GM21737 (cell line): ENCODE results near the gene PCDHGA3.
"Not testable (repeated sequence)": the region's sequence is repeated elsewhere in the genome, so short reads cannot be mapped to it uniquely, and the experiment has no call there.

Experiments
- ATAC-seq: cut with Tn5 transposase; IDR thresholded peaks from one replicate; pipeline ENCODE4 v1.9.1; 2021; ENCODE audit warnings: mild to moderate bottlenecking, moderate library complexity; ENCODE audit not compliant: unreplicated experiment

Gene PCDHGA3

DNA sequence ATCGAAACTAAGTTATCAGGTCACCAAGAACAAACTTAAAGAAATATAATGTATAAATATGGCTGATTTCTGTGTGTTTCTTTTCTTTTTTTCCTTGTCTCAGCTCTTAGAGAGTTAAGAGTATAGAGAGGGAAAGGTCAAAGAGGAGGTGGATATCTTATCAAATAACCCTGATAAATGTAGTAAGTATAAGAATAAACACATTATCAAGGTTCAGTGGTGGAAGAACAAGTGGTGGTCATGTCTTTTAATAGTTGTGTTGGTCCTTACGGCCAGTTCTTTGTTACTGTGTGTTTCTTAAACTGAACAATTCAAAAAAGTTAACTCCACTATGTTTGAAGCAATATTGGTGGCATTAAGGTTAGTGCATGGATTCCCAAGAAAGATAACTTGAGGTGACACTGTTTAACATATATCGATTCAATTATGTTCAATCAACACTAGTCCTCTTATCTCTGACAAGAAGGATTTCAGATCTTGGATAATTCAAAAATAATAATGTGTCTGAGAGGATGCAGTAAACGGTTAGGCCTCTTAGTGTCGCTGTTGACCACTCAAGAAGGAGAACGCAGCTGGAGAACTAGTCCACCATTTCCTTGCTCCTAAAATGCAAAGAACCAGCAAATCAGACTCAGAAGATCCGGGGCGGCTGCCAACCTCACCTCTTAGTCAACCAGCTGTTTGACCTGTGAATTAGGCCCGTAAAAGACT lies at the start of gene PCDHGA3:
Gene PCDHGA3 (plus strand): TSS at position 588 of the 711 bp plus-strand sequence. CDS start 205 bp downstream, outside the sequence.
- no peak for ATAC-seq

DNA sequence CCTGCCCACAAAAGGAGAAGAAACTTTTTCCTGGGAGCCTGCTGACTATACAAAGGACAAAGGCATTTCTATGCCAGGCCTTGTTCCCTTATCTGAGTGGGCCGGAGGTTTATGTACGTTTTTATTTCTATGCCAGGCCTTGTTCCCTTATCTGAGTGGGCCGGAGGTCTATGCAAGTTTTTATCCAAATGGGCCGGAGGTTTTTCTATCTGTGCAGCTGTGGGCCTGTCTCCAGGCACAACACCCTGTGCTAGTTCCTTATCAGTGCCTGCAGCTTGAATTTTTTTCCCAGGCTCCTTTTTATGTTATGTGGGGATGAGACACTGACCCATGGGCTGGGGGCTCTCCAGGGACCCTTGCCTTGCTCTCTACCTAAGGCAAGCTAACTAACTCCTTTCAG lies 45.3 kb upstream of the PCDHGA3 start:
- no peak for ATAC-seq

DNA sequence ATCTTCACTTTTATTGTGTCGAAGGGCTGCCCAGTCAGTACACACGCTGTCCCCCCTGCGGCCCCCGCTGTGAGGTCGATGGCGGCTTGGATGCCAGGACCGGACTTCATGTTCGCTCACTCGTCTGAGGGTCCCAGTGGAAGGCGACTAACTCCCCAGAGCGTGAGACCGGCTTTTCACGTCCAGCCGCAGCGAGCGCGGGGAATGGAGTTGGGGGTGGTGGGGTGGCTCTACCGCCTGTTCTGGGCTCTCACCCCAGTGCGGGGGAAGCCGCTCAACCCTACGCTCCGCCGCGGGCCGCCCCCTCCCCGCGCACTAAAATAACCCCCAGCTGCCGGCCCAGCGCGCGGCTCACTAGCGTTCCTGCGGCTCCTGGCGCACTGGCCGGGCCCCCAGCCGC lies 39.9 kb upstream of the PCDHGA3 start, which contains the start of gene SLC25A2:
Gene SLC25A2 (minus strand): TSS at position 294 of the 400 bp plus-strand sequence. CDS start 184 bp downstream, at position 110.
- no peak for ATAC-seq

DNA sequence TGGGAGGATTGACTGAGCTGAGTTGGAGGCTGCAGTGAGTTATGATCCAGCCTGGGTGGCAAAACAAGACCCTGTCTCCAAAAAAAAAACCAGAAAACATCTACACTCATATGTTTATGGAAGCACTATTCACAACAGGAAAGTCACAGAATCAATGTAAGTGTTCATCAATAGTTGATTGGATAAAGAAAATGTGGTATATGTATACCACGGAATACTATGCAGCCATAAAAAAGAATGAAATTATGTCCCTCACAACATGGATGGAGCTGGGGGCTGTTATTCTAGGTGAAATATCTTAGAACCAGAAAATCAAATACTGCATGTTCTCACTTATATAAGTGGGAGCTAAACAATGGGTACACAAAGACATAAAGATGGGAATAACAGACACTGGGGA lies 37.0 kb upstream of the PCDHGA3 start:
- ATAC-seq, result no peak

DNA sequence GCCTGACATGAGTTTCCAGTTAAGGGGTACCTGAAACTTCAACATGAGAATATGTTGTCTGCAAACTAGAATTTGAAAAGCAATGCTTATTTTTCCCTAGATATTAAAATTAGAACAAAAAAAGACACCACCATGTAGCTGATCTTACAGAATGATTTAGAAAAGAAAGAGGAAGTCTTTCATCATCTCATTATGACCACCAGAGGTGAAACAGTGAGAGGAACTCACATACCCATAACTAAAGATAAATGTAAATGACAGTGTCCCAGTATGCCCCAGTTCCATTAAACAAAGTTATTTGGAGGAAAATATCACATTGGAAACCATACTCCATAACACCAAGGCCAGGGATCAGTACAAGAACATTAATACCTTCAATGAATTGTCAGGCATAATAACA lies 29.9 kb upstream of the PCDHGA3 start:
- no peak for ATAC-seq

DNA sequence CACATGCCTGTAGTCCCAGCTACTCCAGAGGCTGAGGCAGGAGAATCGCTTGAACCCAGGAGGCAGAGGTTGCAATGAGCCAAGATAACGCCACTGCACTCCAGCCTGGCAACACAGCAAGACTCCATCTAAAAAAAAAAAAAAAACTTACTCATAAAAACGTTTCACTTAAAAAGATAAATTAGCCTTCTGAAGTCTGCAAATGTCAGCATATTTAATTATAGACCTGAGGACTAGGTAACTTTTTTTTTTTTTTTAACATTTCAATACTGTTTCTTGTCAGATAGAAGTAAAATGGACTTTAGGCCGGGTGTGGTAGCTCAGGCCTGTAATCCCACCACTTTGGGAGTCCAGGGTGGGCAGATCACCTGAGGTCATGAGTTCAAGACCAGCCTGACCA lies 26.7 kb upstream of the PCDHGA3 start:
- not testable (repeated sequence) for ATAC-seq

DNA sequence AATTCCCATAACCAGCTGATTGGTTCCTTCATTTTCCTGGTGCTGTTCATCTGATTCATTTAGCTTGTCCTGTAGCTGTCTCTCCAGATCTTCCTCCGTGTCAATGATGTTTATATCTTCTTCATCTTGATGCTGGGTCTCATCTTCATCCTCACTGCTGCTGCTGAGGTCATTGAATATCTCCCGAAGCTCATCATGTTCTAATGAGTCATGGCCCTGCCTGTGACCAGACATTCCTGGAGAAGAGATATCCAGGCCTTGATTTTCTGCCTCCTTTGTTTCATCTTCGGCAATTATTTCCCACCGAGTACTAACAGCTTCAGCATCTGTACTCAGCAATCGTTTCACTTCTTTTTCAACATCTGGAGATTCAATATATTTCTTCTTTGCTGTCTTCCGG lies 24.4 kb upstream of the PCDHGA3 start:
- ATAC-seq, result no peak

DNA sequence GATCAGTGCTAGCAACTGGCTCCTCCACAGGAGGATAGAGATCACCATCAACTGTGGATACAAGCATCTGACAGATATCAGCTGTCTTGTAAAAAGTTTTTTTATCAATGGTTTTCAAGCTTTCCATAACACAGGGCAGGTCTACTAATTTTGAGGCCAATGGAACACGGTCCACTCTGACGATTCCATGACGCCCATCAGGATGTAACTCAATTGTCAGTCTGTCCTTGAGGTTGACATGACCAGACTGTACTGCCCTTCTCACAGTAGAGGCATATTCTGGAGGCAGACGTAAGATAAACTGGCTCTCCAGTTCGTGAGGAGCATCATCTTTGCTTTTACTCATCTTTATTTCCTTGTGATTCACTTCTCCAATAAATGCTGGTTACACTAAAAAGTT lies 23.9 kb upstream of the PCDHGA3 start:
- no peak for ATAC-seq

DNA sequence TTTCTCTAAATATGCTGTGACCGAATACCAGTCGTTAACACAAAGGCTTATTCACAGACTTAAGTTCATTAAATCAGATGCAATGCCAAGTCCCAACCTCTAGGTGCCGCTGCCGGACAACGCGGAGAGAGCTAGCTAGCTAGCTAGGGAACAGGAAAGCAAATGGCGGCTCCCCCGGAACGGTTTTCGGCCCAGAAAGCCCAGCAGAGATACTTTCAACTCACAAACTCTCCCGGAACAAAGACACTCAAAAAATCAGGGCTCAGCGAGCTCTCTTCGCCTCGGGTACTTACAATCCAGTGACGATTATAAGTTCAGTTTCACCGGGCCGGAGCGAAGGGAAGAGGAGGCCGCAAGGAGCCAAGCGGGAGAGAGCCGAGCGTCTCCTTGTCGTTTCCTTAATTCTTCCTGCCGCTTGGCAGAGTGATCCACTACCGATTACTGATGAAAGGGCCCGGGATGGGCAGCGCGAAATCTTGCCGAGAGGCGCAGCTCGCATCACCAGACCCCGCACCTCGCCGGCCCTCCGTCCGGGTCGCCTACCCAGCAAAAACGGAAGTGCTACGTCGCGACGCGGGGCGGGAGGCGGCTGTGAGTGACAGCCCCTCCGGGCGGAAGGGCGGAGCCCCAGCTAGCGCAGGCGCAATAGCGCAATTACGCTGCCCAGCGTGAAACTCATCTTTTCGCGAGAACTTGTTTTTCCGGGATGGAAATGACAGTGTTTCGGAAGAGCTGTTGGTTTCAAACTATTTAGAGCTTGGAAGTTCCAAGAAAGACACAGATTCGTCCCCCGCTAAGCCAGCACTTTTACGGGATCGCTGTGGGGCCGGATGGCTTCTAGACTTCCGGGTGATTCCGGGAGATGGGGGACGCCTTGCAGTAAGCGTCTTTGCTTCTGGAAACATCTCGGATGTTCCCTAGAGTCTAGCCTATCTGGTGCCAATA lies 23.1 kb upstream of the PCDHGA3 start, which contains the start of gene TAF7:
Gene TAF7 (minus strand): TSS at position 560 of the 945 bp plus-strand sequence. CDS start 740 bp downstream, outside the sequence.
- peak; percentile 98 for ATAC-seq

DNA sequence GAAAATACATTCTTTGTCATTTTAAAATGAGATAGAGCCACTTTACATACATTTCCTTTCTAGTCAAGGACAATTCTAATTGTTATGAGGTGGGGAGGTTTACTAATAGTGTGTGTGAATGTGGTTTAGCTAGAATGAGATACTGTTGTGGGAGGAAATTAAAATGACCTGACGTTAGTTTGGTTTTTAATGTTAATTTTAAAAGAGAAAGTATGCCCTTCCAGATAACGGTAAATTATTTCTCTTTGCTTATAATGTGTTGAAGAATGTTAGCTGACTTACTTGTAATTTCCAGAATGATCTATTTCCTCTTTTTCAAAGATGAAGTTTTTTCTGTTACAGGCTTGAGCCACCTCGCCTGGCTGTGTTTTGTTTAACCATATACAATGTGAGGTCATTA lies 21.4 kb upstream of the PCDHGA3 start:
- ATAC-seq, result no peak

DNA sequence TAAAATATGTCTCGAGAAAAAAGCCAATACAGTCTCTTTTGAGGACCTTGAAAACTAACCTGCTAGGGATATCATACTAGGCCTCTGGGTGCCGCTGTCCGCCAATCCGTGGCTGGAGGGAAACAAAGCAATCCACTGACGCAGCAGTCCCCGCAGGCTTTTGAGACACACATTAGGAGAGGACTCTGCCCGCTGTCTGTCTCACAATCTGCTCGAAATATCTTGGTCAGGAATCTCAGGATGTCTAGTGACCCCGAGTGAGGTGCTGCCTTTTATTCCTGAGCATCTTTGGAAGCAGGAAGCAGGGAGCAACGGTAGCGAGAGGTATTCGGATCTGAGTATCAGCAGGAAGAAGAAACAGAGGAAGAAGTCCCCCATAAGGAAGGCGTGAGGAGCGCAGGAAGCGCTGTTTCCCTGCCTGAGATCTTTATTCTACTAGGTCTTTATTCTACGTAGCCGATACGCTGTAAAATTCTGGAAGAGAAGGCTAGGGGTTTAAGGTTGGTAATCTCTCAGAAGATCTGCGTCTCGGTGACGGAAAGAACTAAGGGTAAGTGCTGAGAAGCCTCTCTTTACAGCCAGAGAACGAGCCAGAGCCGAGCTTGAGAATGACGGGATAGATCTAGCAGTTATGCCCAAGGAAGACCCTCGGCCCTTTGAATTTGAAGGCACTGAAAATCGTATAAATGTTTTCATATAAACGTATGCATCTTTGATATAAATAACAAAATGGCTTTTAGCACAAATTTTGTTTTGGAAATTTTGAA lies 17.4 kb upstream of the PCDHGA3 start:
- ATAC-seq, result no peak

DNA sequence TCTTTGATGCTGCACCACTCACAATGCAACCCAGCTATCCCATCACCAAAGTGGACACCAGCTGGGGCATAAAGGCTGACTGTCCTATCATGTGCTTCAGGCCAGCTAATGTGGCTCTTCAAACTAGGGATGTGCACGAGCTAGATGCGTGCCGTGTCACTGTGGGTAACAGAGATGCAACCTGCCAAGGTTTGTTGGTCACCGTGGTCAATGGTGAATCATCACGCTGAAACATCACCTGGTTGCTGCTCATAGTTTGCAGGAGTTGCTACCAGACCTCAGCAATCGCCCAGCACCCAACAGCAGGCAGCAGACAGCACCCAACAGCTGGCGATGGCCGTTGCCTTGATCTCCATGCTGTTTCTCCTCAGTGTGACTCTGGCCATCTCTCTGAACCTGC lies 15.4 kb upstream of the PCDHGA3 start:
- ATAC-seq, result no peak

DNA sequence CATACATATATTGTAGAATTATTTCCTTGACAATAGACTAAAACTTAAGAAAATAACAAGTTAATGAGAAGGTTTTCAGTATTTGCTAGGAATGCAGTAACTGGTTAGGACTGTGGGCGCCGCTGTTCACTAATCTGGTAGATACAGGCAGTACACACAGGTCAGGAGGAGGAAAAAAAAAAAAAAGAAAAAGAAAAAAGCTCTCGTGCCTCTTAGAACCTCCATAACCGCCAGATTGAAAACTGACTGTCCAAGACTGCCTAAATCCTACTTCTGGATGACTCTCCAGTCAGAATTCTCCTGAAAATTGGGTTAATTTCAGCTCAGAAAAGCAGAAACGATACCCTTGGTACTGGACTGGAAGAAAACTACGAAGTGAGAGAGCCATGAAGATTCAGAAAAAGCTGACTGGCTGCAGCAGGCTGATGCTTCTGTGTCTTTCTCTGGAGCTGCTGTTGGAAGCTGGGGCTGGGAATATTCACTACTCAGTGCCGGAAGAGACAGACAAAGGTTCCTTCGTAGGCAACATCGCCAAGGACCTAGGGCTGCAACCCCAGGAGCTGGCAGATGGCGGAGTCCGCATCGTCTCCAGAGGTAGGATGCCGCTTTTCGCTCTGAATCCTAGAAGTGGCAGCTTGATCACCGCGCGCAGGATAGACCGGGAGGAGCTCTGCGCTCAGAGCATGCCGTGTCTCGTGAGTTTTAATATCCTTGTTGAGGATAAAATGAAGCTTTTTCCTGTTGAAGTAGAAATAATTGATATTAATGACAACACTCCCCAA lies 13.1 kb upstream of the PCDHGA3 start, which contains the start of gene PCDHGA1:
Gene PCDHGA1 (plus strand): TSS at position 216 of the 782 bp plus-strand sequence.
- ATAC-seq, result no peak

DNA sequence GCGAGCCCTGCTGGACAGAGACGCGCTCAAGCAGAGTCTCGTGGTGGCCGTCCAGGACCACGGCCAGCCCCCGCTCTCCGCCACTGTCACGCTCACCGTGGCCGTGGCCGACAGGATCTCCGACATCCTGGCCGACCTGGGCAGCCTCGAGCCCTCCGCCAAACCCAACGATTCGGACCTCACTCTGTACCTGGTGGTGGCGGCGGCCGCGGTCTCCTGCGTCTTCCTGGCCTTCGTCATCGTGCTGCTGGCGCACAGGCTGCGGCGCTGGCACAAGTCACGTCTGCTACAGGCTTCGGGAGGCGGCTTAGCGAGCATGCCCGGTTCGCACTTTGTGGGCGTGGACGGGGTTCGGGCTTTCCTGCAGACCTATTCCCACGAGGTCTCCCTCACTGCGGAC lies 11.1 kb upstream of the PCDHGA3 start:
- not testable (repeated sequence) for ATAC-seq

DNA sequence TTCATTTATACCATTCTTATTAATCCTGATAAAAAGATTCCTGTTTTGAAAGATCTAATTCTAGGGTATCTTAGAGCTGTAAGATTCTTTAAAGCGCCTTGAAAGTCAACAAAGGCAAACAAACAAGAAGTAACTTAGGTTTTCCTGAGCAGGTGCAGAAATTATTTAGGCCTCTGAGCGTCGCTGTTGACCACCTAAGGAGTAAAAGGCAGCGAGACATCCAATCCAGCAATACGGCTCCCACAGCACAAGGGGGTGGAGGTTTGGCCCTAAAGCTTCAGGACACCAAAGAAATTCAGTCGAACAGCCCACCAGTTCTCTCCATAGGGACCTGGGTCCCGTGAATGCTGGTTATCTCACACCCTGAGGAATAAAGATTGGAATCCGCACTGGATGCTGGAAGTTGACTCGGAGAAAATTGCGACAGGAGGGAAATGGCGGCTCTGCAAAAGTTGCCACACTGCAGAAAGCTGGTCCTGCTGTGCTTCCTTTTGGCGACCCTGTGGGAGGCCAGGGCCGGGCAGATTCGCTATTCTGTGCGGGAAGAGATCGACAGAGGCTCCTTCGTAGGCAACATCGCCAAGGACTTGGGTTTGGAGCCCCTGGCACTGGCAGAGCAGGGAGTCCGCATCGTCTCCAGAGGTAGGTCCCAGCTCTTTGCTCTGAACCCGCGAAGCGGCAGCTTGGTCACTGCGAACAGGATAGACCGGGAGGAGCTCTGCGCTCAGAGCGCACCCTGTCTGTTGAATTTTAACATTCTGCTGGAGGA lies 4.9 kb upstream of the PCDHGA3 start, which contains the start of gene PCDHGA2:
Gene PCDHGA2 (plus strand): TSS at position 223 of the 769 bp plus-strand sequence.
- no peak for ATAC-seq

DNA sequence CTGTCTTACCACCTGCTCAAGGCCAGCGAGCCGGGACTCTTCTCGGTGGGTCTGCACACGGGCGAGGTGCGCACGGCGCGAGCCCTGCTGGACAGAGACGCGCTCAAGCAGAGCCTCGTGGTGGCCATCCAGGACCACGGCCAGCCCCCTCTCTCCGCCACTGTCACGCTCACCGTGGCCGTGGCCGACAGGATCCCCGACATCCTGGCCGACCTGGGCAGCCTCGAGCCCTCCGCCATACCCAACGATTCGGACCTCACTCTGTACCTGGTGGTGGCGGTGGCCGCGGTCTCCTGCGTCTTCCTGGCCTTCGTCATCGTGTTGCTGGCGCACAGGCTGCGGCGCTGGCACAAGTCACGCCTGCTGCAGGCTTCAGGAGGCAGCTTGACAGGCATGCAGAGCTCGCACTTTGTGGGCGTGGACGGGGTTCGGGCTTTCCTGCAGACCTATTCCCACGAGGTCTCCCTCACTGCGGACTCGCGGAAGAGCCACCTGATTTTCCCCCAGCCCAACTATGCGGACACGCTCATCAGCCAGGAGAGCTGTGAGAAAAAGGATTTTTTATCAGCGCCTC lies 2.8 kb upstream of the PCDHGA3 start:
- ATAC-seq, result not testable (repeated sequence)

DNA sequence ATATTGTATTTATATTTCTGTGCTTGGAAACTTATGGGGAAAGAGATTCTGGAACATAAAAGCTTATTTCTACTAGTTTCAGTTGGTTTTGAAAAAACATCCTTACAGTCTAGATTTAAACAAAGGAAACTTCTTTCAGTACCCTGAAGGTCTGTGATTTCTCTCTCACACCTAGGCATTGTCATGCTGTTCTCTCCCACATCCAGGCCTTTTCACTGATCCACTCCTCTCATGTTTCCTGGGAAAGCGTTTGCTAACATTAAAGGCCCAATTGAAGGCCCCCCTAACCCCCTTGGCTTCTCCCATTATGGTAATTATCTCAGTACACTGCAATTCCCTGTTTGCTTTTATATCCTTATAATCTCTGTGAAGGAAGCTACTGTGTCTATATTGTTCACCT lies 856 bp upstream of the PCDHGA3 start:
- ATAC-seq, result no peak

DNA sequence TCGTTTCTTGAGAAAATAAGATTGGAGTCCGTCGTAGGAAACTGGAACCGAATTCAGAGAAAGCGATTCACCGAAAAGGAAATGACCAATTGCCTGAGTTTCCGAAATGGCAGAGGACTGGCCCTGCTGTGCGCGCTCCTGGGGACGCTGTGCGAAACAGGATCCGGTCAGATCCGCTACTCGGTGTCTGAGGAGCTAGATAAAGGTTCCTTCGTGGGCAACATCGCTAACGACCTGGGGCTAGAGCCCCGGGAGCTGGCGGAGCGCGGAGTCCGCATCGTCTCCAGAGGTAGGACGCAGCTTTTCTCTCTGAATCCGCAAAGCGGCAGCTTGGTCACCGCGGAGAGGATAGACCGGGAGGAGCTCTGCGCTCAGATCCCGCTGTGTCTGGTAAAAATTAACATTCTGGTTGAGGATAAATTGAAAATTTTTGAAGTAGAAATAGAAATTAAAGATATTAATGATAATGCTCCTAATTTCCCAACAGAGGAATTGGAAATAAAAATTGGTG lies 379 bp downstream of the PCDHGA3 start:
- ATAC-seq, result no peak

DNA sequence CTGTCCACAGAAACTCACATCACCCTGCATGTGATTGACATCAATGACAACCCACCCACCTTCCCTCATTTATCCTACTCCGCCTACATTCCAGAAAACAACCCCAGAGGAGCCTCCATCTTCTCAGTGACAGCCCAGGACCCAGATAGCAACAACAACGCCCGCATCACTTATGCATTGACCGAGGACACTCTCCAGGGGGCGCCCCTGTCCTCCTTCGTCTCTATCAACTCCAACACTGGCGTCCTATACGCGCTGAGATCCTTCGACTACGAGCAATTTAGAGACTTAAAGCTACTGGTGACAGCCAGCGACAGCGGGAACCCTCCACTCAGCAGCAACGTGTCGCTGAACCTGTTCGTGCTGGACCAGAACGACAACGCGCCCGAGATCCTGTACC lies 1.7 kb downstream of the PCDHGA3 start:
- ATAC-seq, result no peak
